Measurements from ENCODE around the gene KLHL8. TPM values are rescaled to one million over a fixed set of nuclear protein-coding genes. Genes with fewer than 3 reads are reported as not detected.

The KLHL8 gene
- total and polyA plus RNA-seq, 12 donors, result 2.1 to 14.8 (median 8.9) TPM

- Histone ChIP-seq H3K27me3 (no peaks in the 10 kb centered on the region), H3K27ac (no peak overlapping the region), H3K9me3 (replicated peaks in 1 of 3) (no peaks in the 10 kb centered on the region), H3K4me1 (replicated peaks in 1 of 2) (peaks cover 0 to 19% of the 10 kb centered on the region in 2 donors), H3K4me3 (no peak overlapping the region), H3K36me3 (replicated peaks in 1 of 2) (peaks cover 0 to 48% of the 10 kb centered on the region in 2 donors)
- intact Hi-C loops (cut with DNase I), result no loop called here
- WGBS, 4 donors, result 83 to 86% (median 83%) methylated on average over 7 to 8 of the region's 8 CpGs
- no peak for DNase-seq
- no peak for TF ChIP-seq POLR2A (IDR thresholded peaks at IDR 0.05)
- TF ChIP-seq CTCF (IDR thresholded peaks at IDR 0.05), result no peak
Measured at GRCh38 chr4:87117051-87117731, 103.2 kb downstream of the KLHL8 start.

- intact Hi-C loops (cut with DNase I), result no loop called here
- peaks cover 0 to 10% of the 10 kb centered on the region in 2 donors for H3K4me1 ChIP-seq (replicated peaks in 1 of 2)
Measured at GRCh38 chr4:87116231-87116630, 104.2 kb downstream of the KLHL8 start.

GRCh38 chr4:87114245-87115062 is 106.0 kb downstream of the KLHL8 start:
- H3K27me3 ChIP-seq, result no peaks in the 10 kb centered on the region
- no peak overlapping the region for H3K4me3 ChIP-seq
- intact Hi-C loops (cut with DNase I), result no loop called here
- 85 to 92% (median 90%) methylated on average over 12 to 24 of the region's 24 CpGs for WGBS, 4 donors
- TF ChIP-seq POLR2A (IDR thresholded peaks at IDR 0.05), result no peak
- TF ChIP-seq CTCF (IDR thresholded peaks at IDR 0.05), result no peak
- H3K27ac ChIP-seq, result no peak overlapping the region
- H3K9me3 ChIP-seq (replicated peaks in 1 of 3), result no peaks in the 10 kb centered on the region
- H3K36me3 ChIP-seq (replicated peaks in 1 of 2), result peaks cover 0 to 53% of the 10 kb centered on the region in 2 donors
- no peaks in the 10 kb centered on the region for H3K4me1 ChIP-seq (replicated peaks in 1 of 2)
- DNase-seq, result no peak

More at GRCh38 chr4:87116231-87116630, 104.2 kb downstream of the KLHL8 start:
- Histone ChIP-seq H3K27ac (no peak overlapping the region), H3K9me3 (replicated peaks in 1 of 3) (no peaks in the 10 kb centered on the region), H3K36me3 (replicated peaks in 1 of 2) (peaks cover 0 to 54% of the 10 kb centered on the region in 2 donors), H3K27me3 (no peaks in the 10 kb centered on the region), H3K4me3 (no peak overlapping the region)
- 85 to 92% (median 88%) methylated on average over 1 of the region's 1 CpG for WGBS, 4 donors
- TF ChIP-seq CTCF (IDR thresholded peaks at IDR 0.05) (no peak), POLR2A (IDR thresholded peaks at IDR 0.05) (no peak)
- DNase-seq, result no peak

GRCh38 chr4:87112063-87112462 is 108.4 kb downstream of the KLHL8 start:
- no peak for TF ChIP-seq CTCF (IDR thresholded peaks at IDR 0.05)
- no peak for TF ChIP-seq POLR2A (IDR thresholded peaks at IDR 0.05)
- no peak for DNase-seq
- H3K27me3 ChIP-seq, result no peaks in the 10 kb centered on the region
- H3K36me3 ChIP-seq (replicated peaks in 1 of 2), result peaks cover 0 to 52% of the 10 kb centered on the region in 2 donors
- H3K4me3 ChIP-seq, result no peak overlapping the region
- H3K27ac ChIP-seq, result peak overlapping the region in 1 of 5 donors; percentile 6
- H3K4me1 ChIP-seq (replicated peaks in 1 of 2), result peaks cover 15 to 21% of the 10 kb centered on the region in 2 donors
- intact Hi-C loops (cut with DNase I), result no loop called here
- no peaks in the 10 kb centered on the region for H3K9me3 ChIP-seq (replicated peaks in 1 of 3)
- WGBS, 4 donors, result 95 to 96% (median 96%) methylated on average over 4 of the region's 4 CpGs

Measured in adrenal gland (tissue), 12 donors.